Fibroblast of the aortic adventitia (primary cell): ENCODE measurements around the gene PFKM. TPM values are rescaled to one million over a fixed set of nuclear protein-coding genes. Genes with fewer than 3 reads are reported as not detected.
"Not testable (repeated sequence)": the region's sequence is repeated elsewhere in the genome, so short reads cannot be mapped to it uniquely, and the experiment has no call there.

ENCODE experiments used
- DNase-seq: peaks from one replicate; pipeline ENCODE4 v3.0.0-alpha.2; 2010; ENCODE audit warnings: low read depth
- H3K4me3 ChIP-seq: 2 replicates; pipeline ENCODE4 v1.5.1; 2011; ENCODE audit warnings: low read depth, mild to moderate bottlenecking, control low read depth, low read length, moderate library complexity
- CTCF ChIP-seq: IDR thresholded peaks from 2 replicates; pipeline ENCODE4 v1.5.1; 2011; ENCODE audit warnings: mild to moderate bottlenecking, low read length, control low read depth, inconsistent platforms; ENCODE audit not compliant: insufficient read depth
- total RNA-seq: library from RNA; depleted of rRNA; stranded (reverse); fragments of >200 nt; gene quantifications from 2 replicates; pipeline ENCODE4 v1.2.3, GENCODE V29; 2012; ENCODE audit warnings: low replicate concordance

The PFKM gene
- total RNA-seq, 1 donor = 50.5 TPM

GRCh38 chr12:48123169-48123568 is 4.0 kb downstream of the PFKM start:
- TF ChIP-seq CTCF = no peak
- DNase-seq = no peak

GRCh38 chr12:48125542-48125941 is 6.4 kb downstream of the PFKM start:
- H3K4me3 ChIP-seq, DNase-seq: not testable (repeated sequence)

More at GRCh38 chr12:48123169-48123568, 4.0 kb downstream of the PFKM start:
- H3K4me3 ChIP-seq = no peak overlapping the region

- DNase-seq = no peak
- no peak overlapping the region for H3K4me3 ChIP-seq
- TF ChIP-seq CTCF = no peak
These were observed 6.8 kb downstream of the PFKM start for GRCh38 chr12:48125985-48126384.

GRCh38 chr12:48126953-48127630 is 7.9 kb downstream of the PFKM start:
- no peak for DNase-seq
- TF ChIP-seq CTCF = no peak
- no peak overlapping the region for H3K4me3 ChIP-seq

GRCh38 chr12:48128800-48129199 is 9.6 kb downstream of the PFKM start:
- H3K4me3 ChIP-seq = no peak overlapping the region
- no peak for TF ChIP-seq CTCF
- DNase-seq = no peak

GRCh38 chr12:48129376-48129775 is 10.2 kb downstream of the PFKM start:
- no peak overlapping the region for H3K4me3 ChIP-seq
- TF ChIP-seq CTCF = no peak
- DNase-seq = no peak

GRCh38 chr12:48131517-48131916 is 12.4 kb downstream of the PFKM start:
- no peak for TF ChIP-seq CTCF
- no peak overlapping the region for H3K4me3 ChIP-seq
- no peak for DNase-seq
